GM12878 (cell line): ENCODE data around the gene ZNF3. TPM values are rescaled to one million over a fixed set of nuclear protein-coding genes. Genes with fewer than 3 reads are reported as not detected.

ENCODE experiments used
- ATAC-seq: fragments of 200-7000 bp; cut with Tn5 transposase; 3 replicates; pipeline ENCODE4 v1.9.1; 2020; ENCODE audit warnings: mild to moderate bottlenecking, moderate library complexity
- BruUV-seq: library from RNA; stranded (reverse); fragments of 400-500 nt; replicated peaks from 2 replicates; lab custom pipeline; 2021; lab: Mats Ljungman, UMichigan
- CTCF ChIA-PET: fragments of 300-600 bp; sonication (Branson Sonifier 250); formaldehyde crosslinking; extraction: SDS; loops from one replicate; lab custom pipeline; 2021; ENCODE audit warnings: inconsistent platforms; lab: Yijun Ruan, JAX
- POLR2A ChIA-PET: fragments of 350-600 bp; formaldehyde crosslinking; extraction: SDS; loops from one replicate; lab custom pipeline; 2021; ENCODE audit warnings: inconsistent platforms; lab: Charles Lee
- RAD21 ChIA-PET: fragments of 300-600 bp; sonication (Branson Sonifier 250); formaldehyde crosslinking; loops from one replicate; lab custom pipeline; 2023; ENCODE audit warnings: antibody characterized with exemption; ENCODE audit not compliant: unreplicated experiment; lab: Charles Lee
- SMC1A ChIA-PET: fragments of 300-600 bp; sonication (Branson Sonifier 250); formaldehyde crosslinking; loops from one replicate; lab custom pipeline; 2023; ENCODE audit not compliant: unreplicated experiment, uncharacterized antibody; lab: Charles Lee
- DNase-seq: peaks from one replicate; pipeline ENCODE4 v3.0.0-alpha.2; 2011; ENCODE audit warnings: low read depth, low spot score
- FAIRE-seq: peaks from 3 replicates; lab custom pipeline; 2011; peaks lifted over from hg19 to GRCh38; lab: Jason Lieb, UNC
- H2AFZ ChIP-seq: 2 replicates; pipeline ENCODE4 v1.6.0; 2011; ENCODE audit warnings: low read depth, low read length, control low read depth; ENCODE audit not compliant: control insufficient read depth
- H3K27ac ChIP-seq: 2 replicates; pipeline ENCODE4 v1.5.1; 2011; ENCODE audit warnings: control low read depth; ENCODE audit not compliant: control insufficient read depth, insufficient read depth
- H3K27me3 ChIP-seq, 2 experiments: replicated peaks in 1 of 2; 2 replicates each; pipeline versions ENCODE4 v1.6.0 to v1.6.1; 2011; ENCODE audit warnings: low read length in 1 of 2; ENCODE audit not compliant: control insufficient read depth in 2 of 2, insufficient read depth in 2 of 2
- H3K36me3 ChIP-seq, 2 experiments: 2 replicates each; pipeline ENCODE4 v1.5.1; 2011; ENCODE audit warnings: low read length in 1 of 2; ENCODE audit not compliant: control insufficient read depth in 2 of 2, insufficient read depth in 2 of 2
- H3K4me1 ChIP-seq: 2 replicates; pipeline ENCODE4 v1.6.1; 2011; ENCODE audit warnings: mild to moderate bottlenecking, low read length, moderate library complexity, mixed read lengths; ENCODE audit not compliant: control insufficient read depth, insufficient read depth
- H3K4me2 ChIP-seq: 2 replicates; pipeline ENCODE4 v1.6.0; 2011; ENCODE audit warnings: control low read depth; ENCODE audit not compliant: control insufficient read depth, insufficient read depth
- H3K4me3 ChIP-seq: fragments of 200-600 bp; sonication (generic); 2 replicates; pipeline ENCODE4 v1.5.1; 2016
- H3K79me2 ChIP-seq: 2 replicates; pipeline ENCODE4 v1.6.0; 2011; ENCODE audit warnings: low read length; ENCODE audit not compliant: control insufficient read depth, insufficient read depth
- H3K9ac ChIP-seq: 2 replicates; pipeline ENCODE4 v1.8.0; 2011; ENCODE audit warnings: low read length, control low read depth, mixed read lengths; ENCODE audit not compliant: control insufficient read depth, insufficient read depth
- H3K9me3 ChIP-seq: replicated peaks from 3 replicates; pipeline ENCODE4 v1.5.1; 2011; ENCODE audit warnings: mild to moderate bottlenecking, low read length; ENCODE audit not compliant: control insufficient read depth, insufficient read depth
- H4K20me1 ChIP-seq: 2 replicates; pipeline ENCODE4 v1.6.0; 2011; ENCODE audit not compliant: control insufficient read depth, insufficient read depth
- CBX3 ChIP-seq: fragments of 200-600 bp; sonication (generic); IDR thresholded peaks from 2 replicates; pipeline ENCODE4 v1.6.1; 2016; ENCODE audit warnings: low read depth, borderline replicate concordance
- ESRRA ChIP-seq: IDR thresholded peaks from 2 replicates; pipeline ENCODE4 v1.6.1; 2012; ENCODE audit warnings: mild to moderate bottlenecking, low read length, improper control_type of control experiment
- HDGF ChIP-seq: fragments of 450-650 bp; IDR thresholded peaks from 2 replicates; pipeline ENCODE4 v1.6.1; 2016; ENCODE audit warnings: antibody characterized with exemption
- MEF2B ChIP-seq: fragments of 450-650 bp; IDR thresholded peaks from 2 replicates; pipeline ENCODE4 v1.6.1; 2018; ENCODE audit warnings: mild to moderate bottlenecking, moderate library complexity; ENCODE audit not compliant: partially characterized antibody, poor library complexity, severe bottlenecking
- MYC ChIP-seq: IDR thresholded peaks from 2 replicates; pipeline ENCODE4 v1.6.1; 2011; ENCODE audit warnings: mild to moderate bottlenecking, low read length, moderate library complexity, inconsistent platforms; ENCODE audit not compliant: insufficient read depth, insufficient replicate concordance, insufficient read length, severe bottlenecking
- NRF1 ChIP-seq: conservative IDR thresholded peaks from 2 replicates; pipeline ENCODE4 v1.6.1; 2011; ENCODE audit warnings: mild to moderate bottlenecking, low read depth, low read length, improper control_type of control experiment
- RBBP5 ChIP-seq: fragments of 200-600 bp; sonication (generic); conservative IDR thresholded peaks from 2 replicates; pipeline ENCODE4 v1.6.1; 2016
- ZBED1 ChIP-seq: IDR thresholded peaks from 2 replicates; pipeline ENCODE4 v1.6.1; 2016; ENCODE audit warnings: borderline replicate concordance
- ZZZ3 ChIP-seq: IDR thresholded peaks from 2 replicates; pipeline ENCODE4 v1.6.1; 2011; ENCODE audit warnings: low read depth; ENCODE audit not compliant: control insufficient read depth, insufficient read length
- WGBS: methylation state at CpG from one replicate; pipeline ENCODE4 v1.1.6; 2016; ENCODE audit warnings: low lambda C conversion rate; ENCODE audit not compliant: insufficient replicate concordance, insufficient coverage; ENCODE audit errors: missing lambda C conversion rate; 5-methylcytosine and 5-hydroxymethylcytosine counted together
- in situ Hi-C: fragments of 300-500 bp; cut with MboI; formaldehyde crosslinking; loops from 9 replicates; pipeline ENCODE4 v1.14.3; 2018; ENCODE audit warnings: mixed read lengths
- intact Hi-C: fragments of 100-400 bp; cut with micrococcal nuclease; formaldehyde crosslinking; loops from one replicate; pipeline ENCODE4 v1.14.2; 2022; ENCODE audit not compliant: unreplicated experiment
- polyA plus RNA-seq, 11 experiments: library from polyadenylated mRNA; depleted of rRNA in 4 of 11; unstranded in 6 of 11; stranded (reverse) in 5 of 11; fragments of >200 nt; fragmentation: Nextera tagmentation in 4 of 11; fragmentation: Illumina TruSeq in 1 of 11; extraction: Ambion mirVana in 4 of 11; extraction: Trizol in 1 of 11; gene quantifications; 1 replicate in 1 of 11; 2 replicates in 10 of 11; pipeline versions ENCODE4 v1.2.1 to v1.2.3, GENCODE V29; 2011 to 2016; ENCODE audit warnings: inconsistent platforms in 2 of 11, missing spikeins in 2 of 11, low read depth in 1 of 11
- total RNA-seq, 4 experiments: library from RNA; depleted of rRNA in 3 of 4; stranded (reverse); fragments of >200 nt in 3 of 4; fragmentation: Illumina TruSeq in 1 of 4; extraction: Trizol in 1 of 4; gene quantifications; 2 replicates each; pipeline versions ENCODE4 v1.2.1 to v1.2.3, GENCODE V29; 2013 to 2021
- TF ChIP-seq, protein P1 (sequence below): fragments of 450-650 bp; IDR thresholded peaks from 2 replicates; pipeline ENCODE4 v1.6.1; 2017; ENCODE audit warnings: mild to moderate bottlenecking, moderate library complexity

The ZNF3 gene
- total and polyA plus RNA-seq, 10 of the 15 experiments (the other 5 are each of a cell fraction or from before 2014, with no cell fraction given), result 17.2 to 37.4 (median 29.4) TPM

DNA sequence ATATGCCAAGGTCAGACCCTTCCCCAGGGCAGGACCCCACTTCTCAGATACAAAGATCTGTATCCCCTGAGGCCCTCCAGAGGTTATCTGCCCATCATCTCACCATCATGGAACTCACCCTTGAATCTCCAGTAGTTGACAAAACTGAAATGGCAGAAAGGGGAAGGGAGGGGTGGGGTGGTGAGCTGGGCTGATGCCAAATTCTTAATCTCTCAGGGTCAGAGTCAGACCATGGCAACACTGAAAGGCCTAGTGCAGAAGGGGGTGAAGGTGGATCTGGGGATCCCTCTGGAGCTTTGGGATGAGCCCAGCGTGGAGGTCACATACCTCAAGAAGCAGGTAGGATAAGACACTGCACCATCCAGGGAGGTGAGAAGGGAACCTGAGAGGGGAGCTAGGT is 41.0 kb upstream of the ZNF3 start:
- H3K79me2 ChIP-seq, result peaks cover 17% of the 10 kb centered on the region
- in situ Hi-C loops (no loop called here), intact Hi-C loops (no loop called here)
- H3K36me3 ChIP-seq, result no peaks in the 10 kb centered on the region; a peak in 1 of 4 replicates
- RAD21 ChIA-PET, result no interaction called here
- CTCF ChIA-PET, result interaction anchor here (0.6 kb wide), 1 partner anchor 59 kb away, joined by 3 read pairs; no protein-coding TSS in a partner anchor
- no peaks in the 10 kb centered on the region for H4K20me1 ChIP-seq
- BruUV-seq, result no TSS peak
- no peaks in the 10 kb centered on the region for H3K9me3 ChIP-seq
- ATAC-seq (no peak), DNase-seq (no peak), FAIRE-seq (no peak)
- no peak overlapping the region for H3K4me2 ChIP-seq
- no peak overlapping the region for H2AFZ ChIP-seq
- TF ChIP-seq RBBP5, result no peak
- no peak for TF ChIP-seq CBX3
- TF ChIP-seq ZZZ3, result no peak
- no peak for TF ChIP-seq ZBED1
- no peak for TF ChIP-seq MYC
- TF ChIP-seq MEF2B, result no peak
- TF ChIP-seq ESRRA, result no peak
- TF ChIP-seq HDGF, result no peak
- no peaks in the 10 kb centered on the region for H3K27me3 ChIP-seq
- H3K4me3 ChIP-seq, result no peak overlapping the region
- H3K9ac ChIP-seq, result no peak overlapping the region
- WGBS, result 100% methylated on average over 1 of the region's 1 CpG
- SMC1A ChIA-PET, result interaction anchor here (0.9 to 1.3 kb wide), 2 partner anchors 21 to 85 kb away, joined by 3 read pairs; no protein-coding TSS in a partner anchor
- POLR2A ChIA-PET, result interaction anchor here (0.5 to 0.8 kb wide), 2 partner anchors 127 to 373 kb away, joined by 3 to 6 read pairs; no protein-coding TSS in a partner anchor
- no peak overlapping the region for H3K27ac ChIP-seq
- peaks cover 12% of the 10 kb centered on the region for H3K4me1 ChIP-seq

DNA sequence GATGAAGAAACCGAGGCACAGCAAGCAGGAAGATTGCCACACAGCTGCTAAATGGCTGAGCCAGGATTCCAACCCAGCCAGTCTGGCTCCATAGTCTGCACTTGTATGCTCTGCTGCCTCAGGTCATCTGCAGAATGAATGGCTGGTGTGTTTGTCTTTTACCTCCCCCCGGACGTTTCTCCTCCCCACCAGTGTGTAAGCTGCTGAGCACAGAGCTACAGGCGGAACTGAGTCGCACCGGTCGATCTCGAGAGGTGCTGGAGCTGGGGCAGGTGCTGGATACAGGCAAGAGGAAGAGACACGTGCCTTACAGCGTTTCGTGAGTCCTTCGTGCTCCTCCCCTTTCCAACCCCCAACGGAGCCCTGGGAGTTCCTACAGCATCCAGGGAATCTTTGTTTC is 40.5 kb upstream of the ZNF3 start:
- no peaks in the 10 kb centered on the region for H3K9me3 ChIP-seq
- H2AFZ ChIP-seq, result no peak overlapping the region
- no peak for TF ChIP-seq NRF1
- TF ChIP-seq, protein P1, sequence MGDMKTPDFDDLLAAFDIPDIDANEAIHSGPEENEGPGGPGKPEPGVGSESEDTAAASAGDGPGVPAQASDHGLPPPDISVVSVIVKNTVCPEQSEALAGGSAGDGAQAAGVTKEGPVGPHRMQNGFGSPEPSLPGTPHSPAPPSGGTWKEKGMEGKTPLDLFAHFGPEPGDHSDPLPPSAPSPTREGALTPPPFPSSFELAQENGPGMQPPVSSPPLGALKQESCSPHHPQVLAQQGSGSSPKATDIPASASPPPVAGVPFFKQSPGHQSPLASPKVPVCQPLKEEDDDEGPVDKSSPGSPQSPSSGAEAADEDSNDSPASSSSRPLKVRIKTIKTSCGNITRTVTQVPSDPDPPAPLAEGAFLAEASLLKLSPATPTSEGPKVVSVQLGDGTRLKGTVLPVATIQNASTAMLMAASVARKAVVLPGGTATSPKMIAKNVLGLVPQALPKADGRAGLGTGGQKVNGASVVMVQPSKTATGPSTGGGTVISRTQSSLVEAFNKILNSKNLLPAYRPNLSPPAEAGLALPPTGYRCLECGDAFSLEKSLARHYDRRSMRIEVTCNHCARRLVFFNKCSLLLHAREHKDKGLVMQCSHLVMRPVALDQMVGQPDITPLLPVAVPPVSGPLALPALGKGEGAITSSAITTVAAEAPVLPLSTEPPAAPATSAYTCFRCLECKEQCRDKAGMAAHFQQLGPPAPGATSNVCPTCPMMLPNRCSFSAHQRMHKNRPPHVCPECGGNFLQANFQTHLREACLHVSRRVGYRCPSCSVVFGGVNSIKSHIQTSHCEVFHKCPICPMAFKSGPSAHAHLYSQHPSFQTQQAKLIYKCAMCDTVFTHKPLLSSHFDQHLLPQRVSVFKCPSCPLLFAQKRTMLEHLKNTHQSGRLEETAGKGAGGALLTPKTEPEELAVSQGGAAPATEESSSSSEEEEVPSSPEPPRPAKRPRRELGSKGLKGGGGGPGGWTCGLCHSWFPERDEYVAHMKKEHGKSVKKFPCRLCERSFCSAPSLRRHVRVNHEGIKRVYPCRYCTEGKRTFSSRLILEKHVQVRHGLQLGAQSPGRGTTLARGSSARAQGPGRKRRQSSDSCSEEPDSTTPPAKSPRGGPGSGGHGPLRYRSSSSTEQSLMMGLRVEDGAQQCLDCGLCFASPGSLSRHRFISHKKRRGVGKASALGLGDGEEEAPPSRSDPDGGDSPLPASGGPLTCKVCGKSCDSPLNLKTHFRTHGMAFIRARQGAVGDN, result no peak

More for the DNA sequence above, 40.5 kb upstream of the ZNF3 start:
- ChIA-PET POLR2A (interaction anchor here (0.5 kb wide), 1 partner anchor 373 kb away, joined by 6 read pairs; no protein-coding TSS in a partner anchor), SMC1A (interaction anchor here (1.3 kb wide), 1 partner anchor 20 kb away, joined by 3 read pairs; no protein-coding TSS in a partner anchor), CTCF (interaction anchor here (0.6 kb wide), 1 partner anchor 59 kb away, joined by 3 read pairs; no protein-coding TSS in a partner anchor), RAD21 (no interaction called here)
- intact Hi-C loops (no loop called here), in situ Hi-C loops (no loop called here)
- Histone ChIP-seq H3K27me3 (no peaks in the 10 kb centered on the region), H4K20me1 (no peaks in the 10 kb centered on the region), H3K4me2 (no peak overlapping the region), H3K4me3 (no peak overlapping the region), H3K9ac (no peak overlapping the region), H3K79me2 (peaks cover 17% of the 10 kb centered on the region), H3K27ac (no peak overlapping the region), H3K4me1 (peaks cover 12% of the 10 kb centered on the region), H3K36me3 (no peaks in the 10 kb centered on the region; a peak in 1 of 4 replicates)
- FAIRE-seq (no peak), DNase-seq (no peak), ATAC-seq (no peak)
- WGBS, result 95% methylated on average over 12 of the region's 13 CpGs
- no TSS peak for BruUV-seq
